ENCODE results near the gene ENTREP1.
"Not testable (repeated sequence)": the region's sequence is repeated elsewhere in the genome, so short reads cannot be mapped to it uniquely, and the experiment has no call there.

Gene ENTREP1

DNA sequence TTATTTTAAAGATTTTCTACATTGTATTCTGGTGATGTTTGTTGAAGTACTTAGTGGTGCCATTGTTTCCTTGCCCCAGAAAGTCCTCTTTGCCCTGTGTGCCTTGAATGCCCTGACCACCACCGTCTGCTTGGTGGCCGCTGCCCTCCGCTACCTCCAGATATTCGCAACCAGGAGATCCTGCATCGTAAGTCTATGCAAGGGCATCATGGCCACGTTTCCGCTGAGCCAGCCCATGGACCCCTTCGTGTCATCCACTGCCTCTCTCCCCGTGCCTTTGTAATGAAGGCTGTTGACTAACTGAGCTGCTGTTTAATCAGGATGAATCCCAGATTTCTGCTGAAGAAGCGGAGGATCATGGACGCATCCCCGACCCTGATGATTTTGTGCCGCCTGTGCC, 52.3 kb downstream of the ENTREP1 start:
- no peak for DNase-seq

- no peak for DNase-seq
Observed at GRCh38 chr9:69377981-69378380, 53.0 kb downstream of the ENTREP1 start.

DNA sequence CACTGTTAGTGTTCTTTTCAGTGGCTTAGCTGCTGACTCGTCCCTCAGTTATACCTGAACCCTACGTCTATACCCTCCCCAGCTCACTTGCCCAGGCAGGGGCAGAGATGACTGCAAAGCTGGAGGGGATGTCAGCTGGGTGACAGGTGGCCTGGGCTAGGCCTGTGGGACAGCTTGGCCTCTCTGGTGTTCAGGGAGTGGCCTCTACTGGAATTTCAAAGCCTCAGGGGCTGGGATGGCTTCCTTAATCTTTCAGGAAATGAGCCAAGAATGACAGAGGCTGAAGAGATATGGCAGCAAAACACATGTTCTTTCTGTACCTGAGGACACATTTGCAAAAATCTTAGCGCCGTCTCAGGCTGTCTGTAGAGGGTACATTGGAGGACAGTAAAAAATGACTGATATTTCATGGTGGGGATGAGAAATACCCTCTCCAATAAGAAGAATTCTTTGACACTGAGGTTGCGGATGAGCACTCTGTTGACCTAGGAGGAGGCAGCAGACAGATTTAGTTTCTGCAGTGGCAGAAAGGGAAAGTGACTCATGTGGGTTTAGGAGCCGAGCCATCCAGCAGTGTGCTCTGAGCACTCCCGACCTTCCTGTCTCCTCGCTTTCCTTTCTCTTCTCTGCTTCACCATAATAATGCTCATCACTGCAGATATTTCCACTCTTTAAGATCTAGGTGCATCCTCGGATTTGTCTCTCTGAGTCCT, 54.4 kb downstream of the ENTREP1 start:
- no peak for DNase-seq

DNA sequence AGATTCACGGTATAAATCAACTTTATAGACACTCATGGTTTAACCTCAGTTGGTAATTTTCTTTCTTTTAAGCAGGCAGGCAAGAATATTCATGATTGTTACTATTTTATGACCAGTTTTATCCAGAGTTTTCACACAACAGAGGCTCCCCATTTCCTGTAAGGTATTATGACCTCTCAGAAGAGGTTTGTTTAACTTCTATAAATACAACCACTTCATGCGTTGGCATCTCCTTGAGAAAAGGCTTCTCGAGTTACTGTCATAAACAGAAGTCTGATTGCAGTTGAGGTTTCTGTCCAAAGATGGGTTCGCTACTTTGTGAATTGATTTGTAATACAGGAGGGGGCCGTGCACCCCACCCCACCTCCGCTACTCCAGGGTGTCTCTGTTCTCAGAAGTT, 55.3 kb downstream of the ENTREP1 start:
- DNase-seq: no peak

DNA sequence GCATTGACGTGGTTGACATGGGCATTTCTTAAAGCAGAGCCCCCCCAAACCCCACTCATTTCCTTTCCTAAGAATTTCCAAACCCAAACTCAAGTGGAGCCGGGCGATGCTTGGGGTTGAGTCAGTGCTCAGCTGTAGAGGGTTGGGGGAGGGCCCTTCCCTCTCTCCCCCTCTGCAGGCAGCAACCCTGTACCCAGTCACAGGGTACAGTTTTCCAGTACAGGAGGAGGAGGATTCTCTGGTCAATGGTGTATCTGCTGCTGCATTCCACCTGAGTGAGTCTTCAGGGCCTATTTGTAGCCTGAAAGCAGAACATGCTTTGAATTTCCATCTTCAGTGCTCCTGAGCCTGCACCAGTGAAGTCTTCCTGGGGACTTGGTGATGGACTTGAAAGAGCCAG, 55.8 kb downstream of the ENTREP1 start:
- no peak for DNase-seq

GRCh38 chr9:69382135-69382534, 57.1 kb downstream of the ENTREP1 start:
- no peak for DNase-seq

DNA sequence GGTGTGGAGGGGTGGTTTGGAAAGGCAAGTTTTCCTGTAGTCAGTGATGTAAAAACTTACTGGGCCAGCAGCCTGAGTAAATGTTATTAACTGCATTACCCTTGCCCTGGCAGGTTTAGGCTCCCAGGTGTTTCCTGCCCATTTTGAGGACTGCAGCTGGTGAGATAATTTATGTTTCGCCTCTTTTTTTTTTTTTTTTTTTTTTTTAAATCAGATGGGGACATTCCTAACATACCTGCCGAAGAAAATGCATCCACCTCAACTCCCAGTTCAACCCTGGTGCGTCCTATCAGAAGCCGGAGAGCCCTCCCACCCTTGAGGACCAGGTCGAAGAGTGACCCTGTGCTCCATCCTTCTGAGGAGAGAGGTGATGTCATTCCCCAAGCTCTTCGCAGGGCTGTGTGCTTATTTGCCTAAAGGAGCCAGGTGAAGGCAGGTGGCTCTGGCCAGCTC, 60.6 kb downstream of the ENTREP1 start:
- no peak for DNase-seq

- DNase-seq: no peak
Observed at GRCh38 chr9:69386651-69387050, 61.6 kb downstream of the ENTREP1 start.

GRCh38 chr9:69388596-69388995, 63.6 kb downstream of the ENTREP1 start:
- DNase-seq: no peak

- DNase-seq: no peak
Observed at GRCh38 chr9:69389437-69389995, 64.5 kb downstream of the ENTREP1 start.

DNA sequence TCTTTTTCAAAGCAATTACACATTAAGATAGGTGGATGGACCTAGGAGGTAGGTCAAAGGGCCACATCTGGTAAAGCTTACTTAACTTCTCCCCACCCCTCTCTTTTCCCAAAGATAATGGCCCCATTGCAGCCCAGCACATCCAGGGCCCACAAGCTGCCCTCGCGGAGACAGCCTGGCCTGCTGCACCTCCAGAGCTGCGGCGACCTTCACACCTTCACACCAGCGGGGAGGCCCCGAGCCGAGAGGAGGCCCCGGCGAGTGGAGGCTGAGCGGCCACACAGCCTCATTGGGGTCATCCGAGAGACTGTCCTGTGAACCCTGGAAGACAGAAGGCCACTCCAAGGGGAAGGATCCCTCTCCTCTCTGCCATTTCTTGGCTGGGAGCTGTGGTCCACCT, 66.5 kb downstream of the ENTREP1 start:
- no peak for DNase-seq

DNA sequence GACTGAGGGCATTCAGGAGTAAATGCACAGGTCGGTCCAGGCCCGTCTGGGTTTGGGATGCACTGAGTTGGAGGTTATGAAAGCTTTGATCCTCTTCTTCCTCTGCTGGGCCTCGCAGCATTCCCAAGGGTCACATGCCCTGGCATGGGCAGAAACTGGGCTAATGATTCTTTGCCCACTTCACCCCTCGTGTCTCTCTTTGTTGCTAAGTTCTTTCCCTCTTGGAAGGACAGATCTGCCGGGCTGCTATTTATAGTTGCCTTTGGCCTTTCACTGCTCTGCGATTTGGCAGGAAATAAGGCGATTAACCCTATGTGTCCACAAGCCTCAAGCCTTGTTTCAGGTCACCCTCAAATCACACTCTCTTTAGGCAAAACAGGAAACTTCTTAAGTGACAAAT, 66.9 kb downstream of the ENTREP1 start:
- DNase-seq: no peak

DNA sequence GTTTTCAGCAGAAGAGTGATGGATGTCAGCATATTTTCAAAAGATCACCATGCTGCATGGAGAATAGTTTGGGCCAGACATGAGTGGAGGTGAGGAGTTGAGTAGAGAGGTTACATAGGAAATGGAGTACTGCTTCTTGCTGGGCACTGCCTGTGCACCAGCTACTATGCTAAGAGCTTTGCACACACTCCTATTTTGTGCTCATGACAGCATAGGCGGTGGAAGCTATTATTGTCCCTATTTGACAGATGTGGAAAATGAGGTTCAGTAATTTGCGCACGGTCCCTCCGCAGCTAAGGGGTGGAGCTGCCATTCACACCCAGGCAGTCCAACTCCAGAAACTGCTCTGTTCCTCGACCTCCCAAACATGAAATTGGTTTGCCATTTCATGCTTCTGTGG, 67.8 kb downstream of the ENTREP1 start:
- DNase-seq: no peak

DNA sequence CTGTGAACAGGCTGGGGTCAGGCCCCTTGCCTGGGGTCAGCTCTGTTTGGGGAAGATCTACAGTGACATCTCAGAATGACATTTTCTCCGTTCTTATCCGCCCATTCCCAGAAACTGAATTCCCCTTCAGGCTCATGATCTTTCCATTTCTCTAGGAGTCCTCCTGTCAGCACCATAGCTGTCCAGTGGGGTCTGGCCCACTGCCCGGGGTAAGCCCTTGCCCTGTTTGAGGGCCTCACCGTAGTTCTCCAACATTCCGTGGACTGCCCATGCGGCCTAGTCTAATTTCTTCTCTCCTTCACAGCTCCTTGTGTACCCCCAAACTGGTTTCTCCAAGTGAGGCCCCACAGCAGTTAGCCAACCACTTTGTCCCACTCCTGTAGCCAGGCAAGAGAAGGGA, 68.4 kb downstream of the ENTREP1 start:
- no peak for DNase-seq

GRCh38 chr9:69395718-69396117, 70.7 kb downstream of the ENTREP1 start:
- no peak for DNase-seq

GRCh38 chr9:69396759-69397158, 71.7 kb downstream of the ENTREP1 start:
- no peak for DNase-seq

GRCh38 chr9:69397384-69398214, 72.6 kb downstream of the ENTREP1 start:
- no peak for DNase-seq

DNA sequence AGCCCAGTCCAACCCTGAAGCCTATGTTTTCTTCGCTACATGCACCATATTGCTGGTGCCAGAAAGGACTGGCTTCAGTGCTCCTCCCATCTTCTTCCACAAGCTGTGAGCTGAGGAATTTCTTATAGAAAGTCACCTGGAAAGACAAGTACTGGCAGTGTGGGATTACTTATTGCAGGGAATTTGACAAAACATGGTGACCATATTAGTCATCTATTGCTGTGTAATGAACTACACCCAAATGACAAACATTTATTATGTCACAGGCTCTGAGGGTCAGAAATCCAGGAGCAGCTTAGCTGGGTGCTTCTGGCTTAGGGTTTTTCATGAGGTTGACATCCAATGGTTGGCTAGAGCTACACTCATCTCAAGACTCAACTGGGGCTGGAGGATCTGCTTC, 75.5 kb downstream of the ENTREP1 start:
- DNase-seq: no peak

DNA sequence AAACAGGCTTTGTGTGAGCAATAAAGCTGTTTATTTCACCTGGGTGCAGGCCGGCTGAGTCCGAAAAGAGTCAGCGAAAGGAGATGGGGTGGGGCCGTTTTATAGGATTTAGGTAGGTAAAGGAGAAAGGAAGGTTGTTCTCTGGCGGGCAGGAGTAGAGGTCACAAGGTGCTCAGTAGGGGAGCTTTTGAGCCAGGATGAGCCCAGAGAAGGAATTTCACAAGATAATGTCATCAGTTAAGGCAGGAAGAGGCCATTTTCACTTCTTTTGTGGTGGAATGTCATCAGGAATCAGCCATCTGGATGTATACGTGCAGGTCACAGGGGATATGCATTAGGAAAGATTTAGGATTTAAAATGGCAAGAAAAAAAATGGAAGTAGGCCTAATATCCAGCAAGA, 84.9 kb downstream of the ENTREP1 start:
- DNase-seq: not testable (repeated sequence)

GRCh38 chr9:69411246-69411645, 86.2 kb downstream of the ENTREP1 start:
- DNase-seq: no peak

- DNase-seq: no peak
Observed at GRCh38 chr9:69411931-69412740, 87.1 kb downstream of the ENTREP1 start.

DNA sequence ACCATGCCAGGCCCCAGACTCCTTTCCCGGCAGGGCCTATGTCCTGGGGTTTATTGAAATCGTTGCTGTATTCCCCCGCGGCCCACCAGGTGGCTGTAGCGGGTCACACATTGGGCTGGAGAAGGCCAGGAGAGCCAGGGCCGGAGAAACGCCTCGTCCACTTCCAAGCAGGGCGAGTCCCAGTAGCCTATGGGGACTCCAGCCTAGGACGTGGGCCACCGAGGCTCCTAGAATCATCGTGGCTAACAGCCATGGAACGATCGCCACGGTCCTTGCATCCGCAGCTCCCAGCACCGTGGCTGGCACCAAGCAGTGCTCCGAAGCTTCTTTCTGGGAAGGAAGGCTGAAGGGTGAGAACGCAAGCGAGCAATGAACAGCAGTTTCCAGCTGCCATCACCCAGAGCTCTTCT, 87.7 kb downstream of the ENTREP1 start:
- DNase-seq: no peak

DNA sequence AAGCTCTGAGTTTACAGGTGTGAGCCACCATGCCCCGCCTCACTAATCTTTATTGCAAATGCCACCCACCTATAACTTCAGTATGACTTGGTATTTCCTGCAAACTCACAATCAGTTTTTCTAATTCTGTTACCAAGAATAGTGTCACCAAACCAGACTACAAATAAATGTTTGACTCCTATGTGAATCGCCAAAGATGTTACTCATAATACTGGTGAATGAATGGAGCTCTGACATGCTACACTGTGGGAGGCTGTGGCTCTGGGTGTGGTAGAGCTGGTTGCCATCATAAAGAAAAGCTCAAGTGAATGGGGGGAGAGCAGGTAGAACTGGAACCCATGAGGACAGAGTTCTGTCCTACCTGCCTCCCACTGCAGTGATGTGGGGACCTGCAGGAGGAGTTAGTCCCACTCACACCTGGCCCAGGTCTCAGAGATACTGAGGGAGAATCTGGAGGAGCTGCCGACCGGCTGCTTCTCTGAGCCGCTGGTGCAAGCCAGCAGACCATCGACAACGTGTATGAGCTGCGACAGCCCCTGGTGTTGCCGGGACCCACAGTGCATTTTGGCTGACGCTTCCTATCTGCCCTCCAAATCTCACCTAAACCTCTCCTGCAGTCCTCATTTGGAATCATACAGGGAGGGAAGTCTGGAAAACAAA, 95.7 kb downstream of the ENTREP1 start:
- no peak for DNase-seq
